Coronary artery (tissue), 2 donors: ENCODE results near the gene JCAD.

Experiments
- DNase-seq: peaks from one replicate; pipeline ENCODE4 v3.0.0-alpha.2; 2017; ENCODE audit warnings: low spot score
- H3K27ac ChIP-seq, 2 donors: fragments of 200-600 bp; sonication (generic); one replicate each; pipeline ENCODE4 v1.5.1; 2016 to 2019
- H3K4me3 ChIP-seq: fragments of 200-600 bp; sonication (generic); 2 replicates; pipeline ENCODE4 v1.5.1; 2016; ENCODE audit warnings: mild to moderate bottlenecking, moderate library complexity
- CTCF ChIP-seq: fragments of 200-600 bp; sonication (generic); IDR thresholded peaks from one replicate; pipeline ENCODE4 v1.5.1; 2019; ENCODE audit warnings: antibody characterized with exemption

The JCAD gene

GRCh38 chr10:29977171-29977570, 82.2 kb downstream of the JCAD start:
- Histone ChIP-seq H3K27ac (peak overlapping the region; percentile 48 to 53), H3K4me3 (no peak overlapping the region)
- no peak for DNase-seq
- TF ChIP-seq CTCF = no peak

GRCh38 chr10:29976134-29976533, 83.3 kb downstream of the JCAD start:
- no peak for DNase-seq
- TF ChIP-seq CTCF = no peak
- peak overlapping the region; percentile 48 to 53 for H3K27ac ChIP-seq
- H3K4me3 ChIP-seq = no peak overlapping the region

DNA sequence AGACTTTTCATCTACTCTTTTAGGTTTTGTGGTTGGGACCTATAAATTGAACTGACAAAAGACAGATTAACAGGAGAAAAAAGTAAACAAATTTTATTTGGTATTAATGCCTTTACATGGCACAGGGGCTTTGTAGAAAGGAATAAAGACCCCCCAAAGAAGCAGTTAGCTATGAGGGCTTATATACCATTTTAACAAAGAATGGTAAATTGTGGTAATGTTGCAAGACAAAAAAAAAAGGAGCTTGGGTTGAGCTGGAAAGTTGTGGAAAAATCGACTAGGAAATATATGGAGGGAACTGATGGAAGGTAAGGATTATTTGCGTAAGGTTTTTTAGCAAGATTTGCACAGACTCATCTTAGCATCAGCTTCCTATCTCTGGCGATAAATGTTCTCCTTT, 84.6 kb downstream of the JCAD start:
- no peak for DNase-seq
- H3K4me3 ChIP-seq = no peak overlapping the region
- H3K27ac ChIP-seq = no peak overlapping the region
- TF ChIP-seq CTCF = no peak

- H3K27ac ChIP-seq = no peak overlapping the region
- DNase-seq = no peak
- H3K4me3 ChIP-seq = no peak overlapping the region
- no peak for TF ChIP-seq CTCF
Observed at GRCh38 chr10:29973921-29974320, 85.5 kb downstream of the JCAD start.

- DNase-seq = no peak
- no peak overlapping the region for H3K4me3 ChIP-seq
- no peak for TF ChIP-seq CTCF
- H3K27ac ChIP-seq = no peak overlapping the region
Observed at GRCh38 chr10:29970576-29970975, 88.8 kb downstream of the JCAD start.

DNA sequence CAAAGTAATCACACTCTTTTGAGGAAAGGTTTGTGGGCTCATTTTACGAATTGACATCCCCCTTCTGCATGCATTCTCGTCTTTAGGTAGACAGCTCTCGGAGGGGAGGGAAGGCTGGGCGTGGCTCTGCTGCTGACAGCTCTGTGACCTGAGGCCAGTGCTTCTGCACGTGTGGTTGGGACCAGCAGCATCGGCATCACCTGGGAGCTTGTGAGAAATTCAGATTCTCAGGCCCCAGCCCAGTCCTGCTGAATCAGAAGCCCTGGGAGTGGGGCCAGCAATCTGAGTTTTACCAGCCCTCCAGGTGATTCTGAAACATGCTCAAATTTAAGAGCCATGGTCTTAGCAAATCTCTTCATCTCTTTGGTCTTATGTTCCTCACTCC, 89.4 kb downstream of the JCAD start:
- Histone ChIP-seq H3K27ac (no peak overlapping the region), H3K4me3 (no peak overlapping the region)
- DNase-seq = no peak
- no peak for TF ChIP-seq CTCF

- TF ChIP-seq CTCF = no peak
- peak overlapping the region in 1 of 2 donors; percentile 58 for H3K27ac ChIP-seq
- H3K4me3 ChIP-seq = no peak overlapping the region
- no peak for DNase-seq
Observed at GRCh38 chr10:29969255-29970011, 90.0 kb downstream of the JCAD start.
